Stimulated activated CD8-positive, alpha-beta memory T cell treated with anti-CD3 and anti-CD28 coated beads, Interleukin-12 subunit alpha, Interleukin-12 subunit beta, amount 100 ng/mL, for 24 hours (primary cell): ENCODE measurements around the gene C8B.

Experiments used
- DNase-seq: peaks from one replicate; pipeline ENCODE4 v3.0.0-alpha.2; 2020; ENCODE audit errors: extremely low read depth

The C8B gene

DNA sequence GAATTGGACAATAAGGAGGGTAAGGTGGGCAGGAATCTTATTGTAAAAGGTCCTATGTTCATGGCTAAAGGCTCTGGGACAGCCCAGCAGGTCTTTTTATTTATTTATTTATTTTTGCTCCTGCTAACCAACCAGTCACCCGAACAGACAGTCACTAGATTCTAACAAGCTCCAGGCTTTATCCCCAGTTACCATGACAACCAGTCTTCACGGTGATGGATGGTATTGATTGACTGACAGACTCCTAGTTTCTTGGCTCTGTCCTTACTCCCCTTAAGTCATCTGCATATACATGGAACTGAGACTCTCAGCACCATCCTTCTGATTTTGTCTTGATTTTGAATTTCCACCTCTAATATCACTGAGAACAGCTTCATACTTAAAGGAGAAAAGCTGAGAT lies 66.9 kb downstream of the C8B start:
- no peak for DNase-seq

DNA sequence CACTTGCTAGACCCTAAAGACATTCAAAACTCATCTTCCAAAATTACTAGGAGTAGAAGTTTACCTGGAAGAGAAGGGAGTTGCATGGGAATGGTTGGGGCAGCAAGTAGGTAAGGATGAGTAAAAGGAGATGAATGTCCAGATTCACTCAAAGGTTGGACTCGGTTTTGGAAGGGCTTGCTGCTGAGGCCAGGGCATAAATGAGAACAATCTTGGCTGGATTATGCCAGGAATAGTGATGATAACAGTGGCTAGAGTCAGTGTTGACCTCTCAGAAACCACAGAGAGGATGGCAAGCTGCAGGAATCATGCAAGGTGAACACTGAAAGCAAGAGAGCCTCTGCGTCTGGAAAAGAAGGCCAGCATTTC lies 67.8 kb downstream of the C8B start:
- DNase-seq, result no peak

DNA sequence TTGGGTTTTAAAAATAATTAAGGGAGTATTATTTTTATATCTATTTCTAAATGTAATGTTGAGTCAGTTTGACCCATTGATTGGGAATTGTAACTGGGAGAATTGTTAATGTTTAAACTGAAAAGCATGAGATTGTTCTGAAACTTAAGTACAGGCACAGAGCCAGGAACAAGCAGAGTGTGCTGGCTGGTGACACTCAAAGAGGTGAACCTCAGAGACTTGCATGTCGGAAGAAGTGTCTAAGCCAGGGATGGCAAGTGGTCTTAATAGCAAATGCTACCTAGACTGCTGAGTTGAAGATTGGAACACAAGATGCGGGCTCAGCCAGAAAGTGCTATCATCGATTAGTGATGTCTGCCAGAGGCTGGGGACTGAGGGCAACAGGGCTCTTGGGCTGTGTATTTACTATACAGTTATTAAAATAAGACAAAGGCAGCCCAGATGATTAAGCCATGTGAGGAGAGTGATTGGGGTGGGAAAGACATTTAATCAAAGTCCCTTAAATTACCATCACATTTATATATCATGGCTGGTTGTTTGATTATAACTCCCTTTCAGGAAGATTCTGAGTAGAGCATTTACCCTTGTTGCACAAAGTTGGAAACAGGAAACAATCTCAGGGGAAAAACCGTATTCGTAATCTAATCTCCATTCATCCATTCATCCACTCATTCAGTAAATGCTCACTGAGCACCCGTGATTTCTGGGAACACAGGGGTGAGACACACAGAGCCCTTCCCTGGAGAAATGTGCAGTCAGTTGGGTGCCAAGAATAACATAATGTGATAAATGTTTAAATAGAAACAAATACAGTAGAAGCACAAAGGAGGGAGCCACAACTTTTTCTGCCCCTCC lies 68.4 kb downstream of the C8B start:
- DNase-seq, result no peak

DNA sequence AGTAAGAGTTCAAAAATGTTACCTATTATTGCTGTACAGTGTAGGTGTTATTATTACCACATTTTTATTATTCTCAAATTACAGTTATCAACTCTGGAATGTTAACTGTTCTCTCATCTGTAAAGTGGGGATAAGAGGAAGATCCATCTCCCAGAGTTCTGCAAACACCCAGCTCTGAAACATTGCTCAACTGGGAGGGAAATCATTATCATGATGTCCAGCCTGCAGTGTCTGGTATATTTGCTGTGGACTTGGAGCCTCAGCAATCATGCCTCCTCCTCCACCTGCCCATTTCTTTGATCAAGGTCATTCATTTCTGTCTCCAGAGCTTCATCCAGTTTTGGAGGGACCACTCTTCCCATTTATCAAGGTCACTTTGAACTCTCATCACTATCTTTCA lies 71.8 kb downstream of the C8B start:
- no peak for DNase-seq

DNA sequence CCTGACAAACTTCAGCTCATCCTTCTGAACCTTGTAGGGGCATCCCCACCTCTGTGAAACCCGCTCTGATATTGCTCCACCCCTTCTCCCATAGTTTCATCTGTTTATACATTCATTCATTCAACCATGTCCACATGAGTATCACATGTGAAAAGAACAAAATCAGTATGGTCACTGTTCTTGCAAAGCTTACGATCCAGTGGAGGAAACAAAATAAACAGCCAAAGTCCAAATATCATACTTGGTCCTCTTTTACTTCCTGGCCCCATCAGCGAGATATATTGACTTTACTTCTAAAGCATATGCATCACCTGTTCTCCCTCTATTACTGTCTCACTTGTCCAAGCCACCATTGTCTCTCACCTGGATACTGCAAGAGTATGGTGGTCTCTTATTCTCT lies 75.6 kb downstream of the C8B start:
- no peak for DNase-seq

DNA sequence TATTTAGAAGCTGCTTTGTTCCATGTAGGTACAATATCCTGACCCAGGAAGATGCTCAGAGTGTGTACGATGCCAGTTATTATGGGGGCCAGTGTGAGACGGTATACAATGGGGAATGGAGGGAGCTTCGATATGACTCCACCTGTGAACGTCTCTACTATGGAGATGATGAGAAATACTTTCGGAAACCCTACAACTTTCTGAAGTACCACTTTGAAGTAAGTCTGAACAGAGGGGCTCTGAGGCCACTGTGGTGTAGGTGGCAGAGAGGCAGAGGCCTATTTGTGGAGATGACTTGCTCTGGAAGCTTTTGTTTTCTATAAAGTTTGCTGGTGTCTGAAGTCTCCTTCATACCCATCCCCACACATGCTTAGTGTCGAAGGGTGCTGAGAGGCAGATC lies 84.4 kb downstream of the C8B start:
- no peak for DNase-seq

DNA sequence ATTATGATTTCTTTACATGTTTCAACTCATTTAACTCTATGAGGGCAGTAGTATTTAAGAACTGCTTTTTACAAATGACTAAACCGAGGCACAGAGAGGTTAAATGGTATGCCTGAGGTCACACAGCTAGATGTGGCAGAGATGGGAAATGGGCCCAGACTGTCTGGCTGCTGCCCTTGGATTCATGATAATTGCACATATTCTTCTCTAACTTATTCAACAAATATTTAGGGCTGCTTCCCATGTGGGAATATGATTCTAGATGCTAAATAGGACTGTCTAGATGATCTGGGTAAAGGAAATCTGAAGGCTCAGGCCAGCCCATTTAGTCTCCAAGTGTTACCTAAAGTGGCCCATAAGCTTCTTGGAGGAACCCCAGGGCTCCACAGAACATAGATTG lies 85.0 kb downstream of the C8B start:
- DNase-seq, result no peak
